GM12873 (cell line): Measurements from ENCODE around the gene ST6GALNAC4.

Experiments used
- CTCF ChIP-seq: IDR thresholded peaks from 2 replicates; pipeline ENCODE4 v1.5.1; 2012; ENCODE audit warnings: low read depth, mild to moderate bottlenecking, moderate library complexity, low read length, control low read depth; ENCODE audit not compliant: insufficient read depth; ENCODE audit errors: missing control alignments

The ST6GALNAC4 gene

GRCh38 chr9:127941062-127941960, 24.5 kb upstream of the ST6GALNAC4 start:
- no peak for TF ChIP-seq CTCF

GRCh38 chr9:127940593-127940992, 23.8 kb upstream of the ST6GALNAC4 start:
- TF ChIP-seq CTCF, result no peak

- no peak for TF ChIP-seq CTCF
Observed at GRCh38 chr9:127938298-127938690, 21.5 kb upstream of the ST6GALNAC4 start.

- no peak for TF ChIP-seq CTCF
Observed at GRCh38 chr9:127937388-127938297, 20.8 kb upstream of the ST6GALNAC4 start, which contains the start of gene DPM2. Gene DPM2 (minus strand): TSS chr9:127937854. CDS start chr9:127937820, 34 bp downstream.

GRCh38 chr9:127937056-127937387, 20.2 kb upstream of the ST6GALNAC4 start:
- no peak for TF ChIP-seq CTCF

- TF ChIP-seq CTCF, result no peak
Observed at GRCh38 chr9:127936347-127936852, 19.6 kb upstream of the ST6GALNAC4 start.

GRCh38 chr9:127935765-127936221, 19.0 kb upstream of the ST6GALNAC4 start:
- TF ChIP-seq CTCF, result no peak
